Measurements from ENCODE around the gene C16orf96. TPM values are rescaled to one million over a fixed set of nuclear protein-coding genes. Genes with fewer than 3 reads are reported as not detected.

The C16orf96 gene
- total RNA-seq, 4 donors from 2014 or later, result 0.26 to 0.35 (median 0.30) TPM; not detected in 1

GRCh38 chr16:4609200-4610010, 53.3 kb downstream of the C16orf96 start:
- TF ChIP-seq, protein P1, sequence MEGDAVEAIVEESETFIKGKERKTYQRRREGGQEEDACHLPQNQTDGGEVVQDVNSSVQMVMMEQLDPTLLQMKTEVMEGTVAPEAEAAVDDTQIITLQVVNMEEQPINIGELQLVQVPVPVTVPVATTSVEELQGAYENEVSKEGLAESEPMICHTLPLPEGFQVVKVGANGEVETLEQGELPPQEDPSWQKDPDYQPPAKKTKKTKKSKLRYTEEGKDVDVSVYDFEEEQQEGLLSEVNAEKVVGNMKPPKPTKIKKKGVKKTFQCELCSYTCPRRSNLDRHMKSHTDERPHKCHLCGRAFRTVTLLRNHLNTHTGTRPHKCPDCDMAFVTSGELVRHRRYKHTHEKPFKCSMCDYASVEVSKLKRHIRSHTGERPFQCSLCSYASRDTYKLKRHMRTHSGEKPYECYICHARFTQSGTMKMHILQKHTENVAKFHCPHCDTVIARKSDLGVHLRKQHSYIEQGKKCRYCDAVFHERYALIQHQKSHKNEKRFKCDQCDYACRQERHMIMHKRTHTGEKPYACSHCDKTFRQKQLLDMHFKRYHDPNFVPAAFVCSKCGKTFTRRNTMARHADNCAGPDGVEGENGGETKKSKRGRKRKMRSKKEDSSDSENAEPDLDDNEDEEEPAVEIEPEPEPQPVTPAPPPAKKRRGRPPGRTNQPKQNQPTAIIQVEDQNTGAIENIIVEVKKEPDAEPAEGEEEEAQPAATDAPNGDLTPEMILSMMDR (IDR thresholded peaks at IDR 0.05), result no peak
- TF ChIP-seq POLR2A (IDR thresholded peaks at IDR 0.05), result no peak
- H3K36me3 ChIP-seq, result no peaks in the 10 kb centered on the region
- H3K27me3 ChIP-seq, result no peaks in the 10 kb centered on the region
- intact Hi-C loops (cut with DNase I; ENCODE audit: low total_unique reads), result no loop called here
- no peak for DNase-seq
- peaks cover 0 to 26% of the 10 kb centered on the region in 2 donors for H3K4me1 ChIP-seq
- H3K4me3 ChIP-seq, result no peak overlapping the region
- no peaks in the 10 kb centered on the region for H3K9me3 ChIP-seq
- H3K27ac ChIP-seq, result no peak overlapping the region

GRCh38 chr16:4610011-4611005, 54.2 kb downstream of the C16orf96 start:
- no peak for DNase-seq
- TF ChIP-seq, protein P1 (IDR thresholded peaks at IDR 0.05), result no peak
- TF ChIP-seq POLR2A (IDR thresholded peaks at IDR 0.05), result no peak
- Histone ChIP-seq H3K27ac (no peak overlapping the region), H3K9me3 (no peaks in the 10 kb centered on the region), H3K4me3 (no peak overlapping the region), H3K36me3 (no peaks in the 10 kb centered on the region), H3K27me3 (no peaks in the 10 kb centered on the region), H3K4me1 (peaks cover 0 to 26% of the 10 kb centered on the region in 2 donors)
- intact Hi-C loops (cut with DNase I; ENCODE audit: low total_unique reads), result no loop called here

- no peak for DNase-seq
- Histone ChIP-seq H3K4me1 (peaks cover 0 to 26% of the 10 kb centered on the region in 2 donors), H3K27ac (peak overlapping the region in 1 of 2 donors; percentile 4), H3K27me3 (no peaks in the 10 kb centered on the region), H3K36me3 (no peaks in the 10 kb centered on the region), H3K9me3 (no peaks in the 10 kb centered on the region), H3K4me3 (no peak overlapping the region)
- intact Hi-C loops (cut with DNase I; ENCODE audit: low total_unique reads), result no loop called here
- no peak for TF ChIP-seq POLR2A (IDR thresholded peaks at IDR 0.05)
- TF ChIP-seq, protein P1 (IDR thresholded peaks at IDR 0.05), result no peak
Observed at GRCh38 chr16:4611337-4612021, 55.3 kb downstream of the C16orf96 start.

DNA sequence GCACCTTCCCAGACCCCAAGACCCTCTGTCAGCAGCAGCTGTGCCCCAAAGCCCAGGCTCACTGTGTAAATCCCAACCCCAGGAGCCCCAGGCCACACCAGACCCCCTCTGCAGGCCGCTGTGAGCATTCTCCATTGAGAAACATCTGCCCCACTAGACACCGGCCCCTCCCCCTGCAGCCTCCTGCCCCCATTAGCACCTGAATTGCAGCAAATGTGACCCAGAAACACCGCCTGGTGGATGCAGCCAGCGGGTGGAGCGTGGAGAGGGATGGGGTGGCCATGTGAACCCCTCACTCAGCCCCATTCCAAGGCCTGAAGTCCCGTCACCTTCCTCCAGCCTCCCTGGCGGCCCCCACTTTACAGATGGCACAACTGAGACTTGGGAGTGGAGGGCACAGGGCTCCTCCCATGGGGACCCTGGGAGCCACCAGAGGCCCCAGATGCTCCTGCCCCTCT, 56.4 kb downstream of the C16orf96 start:
- Histone ChIP-seq H3K9me3 (no peaks in the 10 kb centered on the region), H3K4me1 (peaks cover 0 to 26% of the 10 kb centered on the region in 2 donors), H3K27me3 (no peaks in the 10 kb centered on the region), H3K4me3 (no peak overlapping the region), H3K36me3 (no peaks in the 10 kb centered on the region), H3K27ac (no peak overlapping the region)
- intact Hi-C loops (cut with DNase I; ENCODE audit: low total_unique reads), result no loop called here
- DNase-seq, result no peak
- TF ChIP-seq, protein P1 (IDR thresholded peaks at IDR 0.05), result no peak
- no peak for TF ChIP-seq POLR2A (IDR thresholded peaks at IDR 0.05)
